Sigmoid colon (tissue), 3 donors: ENCODE measurements around the gene SCN10A.

Experiments used
- CTCF ChIP-seq, 4 experiments: fragments of 450-650 bp in 3 of 4; fragments of 200-600 bp in 1 of 4; IDR thresholded peaks; one replicate each; pipeline ENCODE4 v1.5.1; 2016 to 2019; ENCODE audit warnings: antibody characterized with exemption in 4 of 4, mild to moderate bottlenecking in 3 of 4, moderate library complexity in 2 of 4
- POLR2A ChIP-seq, 2 donors: fragments of 450-650 bp; IDR thresholded peaks; one replicate each; pipeline ENCODE4 v1.6.1; 2016; ENCODE audit warnings: antibody characterized with exemption in 2 of 2, mild to moderate bottlenecking in 2 of 2, moderate library complexity in 2 of 2

- TF ChIP-seq CTCF (IDR thresholded peaks at IDR 0.05) = no peak
- no peak for TF ChIP-seq POLR2A (IDR thresholded peaks at IDR 0.05)
These were observed 26.4 kb upstream of the SCN10A start for GRCh38 chr3:38842266-38842965.
